ENCODE data around the gene SETD2. TPM values are rescaled to one million over a fixed set of nuclear protein-coding genes. Genes with fewer than 3 reads are reported as not detected.
"Not testable (repeated sequence)": the region's sequence is repeated elsewhere in the genome, so short reads cannot be mapped to it uniquely, and the experiment has no call there.

The SETD2 gene, protein sequence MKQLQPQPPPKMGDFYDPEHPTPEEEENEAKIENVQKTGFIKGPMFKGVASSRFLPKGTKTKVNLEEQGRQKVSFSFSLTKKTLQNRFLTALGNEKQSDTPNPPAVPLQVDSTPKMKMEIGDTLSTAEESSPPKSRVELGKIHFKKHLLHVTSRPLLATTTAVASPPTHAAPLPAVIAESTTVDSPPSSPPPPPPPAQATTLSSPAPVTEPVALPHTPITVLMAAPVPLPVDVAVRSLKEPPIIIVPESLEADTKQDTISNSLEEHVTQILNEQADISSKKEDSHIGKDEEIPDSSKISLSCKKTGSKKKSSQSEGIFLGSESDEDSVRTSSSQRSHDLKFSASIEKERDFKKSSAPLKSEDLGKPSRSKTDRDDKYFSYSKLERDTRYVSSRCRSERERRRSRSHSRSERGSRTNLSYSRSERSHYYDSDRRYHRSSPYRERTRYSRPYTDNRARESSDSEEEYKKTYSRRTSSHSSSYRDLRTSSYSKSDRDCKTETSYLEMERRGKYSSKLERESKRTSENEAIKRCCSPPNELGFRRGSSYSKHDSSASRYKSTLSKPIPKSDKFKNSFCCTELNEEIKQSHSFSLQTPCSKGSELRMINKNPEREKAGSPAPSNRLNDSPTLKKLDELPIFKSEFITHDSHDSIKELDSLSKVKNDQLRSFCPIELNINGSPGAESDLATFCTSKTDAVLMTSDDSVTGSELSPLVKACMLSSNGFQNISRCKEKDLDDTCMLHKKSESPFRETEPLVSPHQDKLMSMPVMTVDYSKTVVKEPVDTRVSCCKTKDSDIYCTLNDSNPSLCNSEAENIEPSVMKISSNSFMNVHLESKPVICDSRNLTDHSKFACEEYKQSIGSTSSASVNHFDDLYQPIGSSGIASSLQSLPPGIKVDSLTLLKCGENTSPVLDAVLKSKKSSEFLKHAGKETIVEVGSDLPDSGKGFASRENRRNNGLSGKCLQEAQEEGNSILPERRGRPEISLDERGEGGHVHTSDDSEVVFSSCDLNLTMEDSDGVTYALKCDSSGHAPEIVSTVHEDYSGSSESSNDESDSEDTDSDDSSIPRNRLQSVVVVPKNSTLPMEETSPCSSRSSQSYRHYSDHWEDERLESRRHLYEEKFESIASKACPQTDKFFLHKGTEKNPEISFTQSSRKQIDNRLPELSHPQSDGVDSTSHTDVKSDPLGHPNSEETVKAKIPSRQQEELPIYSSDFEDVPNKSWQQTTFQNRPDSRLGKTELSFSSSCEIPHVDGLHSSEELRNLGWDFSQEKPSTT (N-terminal part only)
- polyA plus RNA-seq (2011; rRNA removed) = 25.9 and 30.8 TPM in 2 replicates
- 41.1 and 57.5 TPM in 2 replicates for polyA minus RNA-seq (2011; rRNA and poly(A)+ RNA removed)

DNA sequence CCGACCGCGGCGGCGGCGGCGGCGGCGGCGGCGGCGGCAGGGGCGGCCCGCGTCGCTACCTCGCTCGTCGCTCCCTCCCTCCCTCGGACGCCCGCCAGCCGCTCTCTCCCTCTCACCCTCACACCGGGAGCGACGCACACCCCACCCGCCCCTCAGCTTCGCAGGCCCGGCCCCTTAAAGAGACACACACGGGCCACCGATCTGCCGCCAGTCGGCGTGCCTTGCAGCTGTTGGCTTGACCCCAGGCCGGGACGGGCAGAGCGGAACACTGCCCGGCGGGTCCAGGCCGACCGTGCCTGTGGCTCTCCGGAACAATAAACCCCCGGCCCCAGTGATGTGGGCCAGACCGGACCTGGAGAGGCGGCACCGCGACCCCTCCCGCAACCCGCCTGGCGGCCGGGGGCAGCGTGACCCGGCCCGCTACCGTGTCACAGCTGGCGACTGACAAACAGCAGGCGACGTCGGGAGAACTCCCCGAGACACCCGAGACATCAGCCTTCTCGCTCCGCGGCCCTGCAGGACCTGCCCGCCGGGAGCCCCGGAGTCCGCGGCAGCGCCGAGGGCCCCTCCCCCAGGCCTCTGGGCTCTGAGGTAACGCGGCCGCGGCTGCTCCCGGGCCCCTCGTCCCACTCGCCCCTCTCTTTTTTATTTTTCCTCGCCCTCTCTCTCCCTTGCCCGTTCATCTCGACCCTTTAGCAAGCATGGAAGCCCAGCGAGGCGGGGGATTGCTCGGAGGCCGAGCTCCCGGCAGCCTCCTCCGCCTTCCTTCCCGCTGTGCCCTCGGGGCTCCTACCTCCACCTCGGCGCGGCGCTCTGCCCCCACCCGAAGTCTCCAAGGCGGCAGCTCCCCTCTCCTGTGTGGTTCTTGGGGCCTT is at the start of gene SETD2:
Gene SETD2 (minus strand): TSS at position 107 of the 875 bp plus-strand sequence. CDS start 189 bp downstream, outside the sequence.
- POLR2A ChIA-PET = interaction anchor here (0.6 to 2.6 kb wide), 7 partner anchors 51 to 216 kb away, joined by 3 to 10 read pairs (median 5); partner anchors contain the start of genes CCDC12 and PTPN23
- CTCF ChIA-PET = interaction anchor here (0.6 to 2.7 kb wide), 5 partner anchors 24 to 683 kb away, joined by 3 to 11 read pairs (median 3); no protein-coding TSS in a partner anchor

DNA sequence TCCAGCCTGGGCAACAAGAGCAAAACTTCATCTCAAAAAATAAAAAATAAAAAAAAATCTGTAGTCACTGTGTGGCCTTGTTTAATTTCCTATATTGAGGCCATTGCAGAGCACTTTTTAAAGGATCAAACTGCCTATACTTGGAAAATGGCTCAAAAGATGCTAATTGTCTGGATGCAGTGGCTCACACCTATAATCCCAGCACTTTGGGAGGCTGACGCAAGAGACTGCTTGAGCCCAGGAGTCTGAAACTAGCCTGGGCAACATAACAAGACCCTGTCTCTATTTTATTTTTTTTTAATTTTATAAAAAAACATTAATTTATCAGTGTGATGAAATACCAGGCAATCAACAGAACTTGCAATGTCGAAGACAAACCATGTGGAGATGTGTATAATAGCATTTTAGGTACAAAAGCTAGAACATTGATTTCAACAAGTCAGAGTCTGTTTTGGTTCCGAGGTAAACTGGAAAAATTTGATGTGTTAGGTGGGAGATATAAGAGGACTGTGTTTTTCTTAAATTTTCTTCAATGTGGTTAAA is 47.0 kb upstream of the SETD2 start:
- ChIA-PET POLR2A (no interaction called here), CTCF (no interaction called here)
- Histone ChIP-seq H3K4me3 (ENCODE audit: low read depth, low read length) (no peak overlapping the region), H3K27ac (ENCODE audit: low read depth, low read length) (no peak overlapping the region), H3K27me3 (ENCODE audit: control insufficient read depth, insufficient read depth, low read length) (no peaks in the 10 kb centered on the region), H3K9me3 (ENCODE audit: control insufficient read depth, insufficient read depth, low read length) (no peaks in the 10 kb centered on the region)
- no peak for DNase-seq (ENCODE audit: low read depth, low spot score)
- TF ChIP-seq, protein P1, sequence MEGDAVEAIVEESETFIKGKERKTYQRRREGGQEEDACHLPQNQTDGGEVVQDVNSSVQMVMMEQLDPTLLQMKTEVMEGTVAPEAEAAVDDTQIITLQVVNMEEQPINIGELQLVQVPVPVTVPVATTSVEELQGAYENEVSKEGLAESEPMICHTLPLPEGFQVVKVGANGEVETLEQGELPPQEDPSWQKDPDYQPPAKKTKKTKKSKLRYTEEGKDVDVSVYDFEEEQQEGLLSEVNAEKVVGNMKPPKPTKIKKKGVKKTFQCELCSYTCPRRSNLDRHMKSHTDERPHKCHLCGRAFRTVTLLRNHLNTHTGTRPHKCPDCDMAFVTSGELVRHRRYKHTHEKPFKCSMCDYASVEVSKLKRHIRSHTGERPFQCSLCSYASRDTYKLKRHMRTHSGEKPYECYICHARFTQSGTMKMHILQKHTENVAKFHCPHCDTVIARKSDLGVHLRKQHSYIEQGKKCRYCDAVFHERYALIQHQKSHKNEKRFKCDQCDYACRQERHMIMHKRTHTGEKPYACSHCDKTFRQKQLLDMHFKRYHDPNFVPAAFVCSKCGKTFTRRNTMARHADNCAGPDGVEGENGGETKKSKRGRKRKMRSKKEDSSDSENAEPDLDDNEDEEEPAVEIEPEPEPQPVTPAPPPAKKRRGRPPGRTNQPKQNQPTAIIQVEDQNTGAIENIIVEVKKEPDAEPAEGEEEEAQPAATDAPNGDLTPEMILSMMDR (IDR thresholded peaks at IDR 0.05; ENCODE audit: low read depth, low read length) = no peak

More for the DNA sequence above, at the start of gene SETD2:
- Histone ChIP-seq H3K9me3 (ENCODE audit: control insufficient read depth, insufficient read depth, low read length) (no peaks in the 10 kb centered on the region; the same call in 1 of the 2 replicates), H3K27ac (ENCODE audit: low read depth, low read length) (peak within 1 kb of the TSS; percentile 75), H3K4me3 (ENCODE audit: low read depth, low read length) (peak within 1 kb of the TSS; percentile 77), H3K27me3 (ENCODE audit: control insufficient read depth, insufficient read depth, low read length) (no peaks in the 10 kb centered on the region)
- DNase-seq (ENCODE audit: low read depth, low spot score) = peak; percentile 69
- TF ChIP-seq, protein P1 (IDR thresholded peaks at IDR 0.05; ENCODE audit: low read depth, low read length) = peak; percentile 31

DNA sequence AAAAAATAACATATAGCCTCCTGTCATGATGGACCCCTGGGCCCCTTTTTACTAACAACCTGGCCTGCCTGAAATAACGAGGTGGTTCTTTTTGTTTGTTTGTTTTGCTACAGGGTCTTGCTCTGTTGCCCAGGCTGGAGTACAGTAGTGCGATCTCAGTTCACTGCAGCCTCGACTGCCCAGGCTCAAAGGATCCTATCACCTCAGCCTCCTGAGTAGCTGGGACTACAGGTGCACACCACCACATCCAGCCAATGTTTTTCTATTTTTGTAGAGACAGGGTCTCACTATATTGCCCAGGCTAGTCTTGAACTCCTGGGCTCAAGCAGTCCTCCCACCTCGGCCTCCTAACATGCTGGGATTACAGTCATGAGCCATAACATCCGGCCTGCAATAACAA is 42.1 kb upstream of the SETD2 start:
- CTCF ChIA-PET; DNase-seq (ENCODE audit: low read depth, low spot score); POLR2A ChIA-PET; H3K4me3 ChIP-seq (ENCODE audit: low read depth, low read length); H3K27ac ChIP-seq (ENCODE audit: low read depth, low read length); H3K27me3 ChIP-seq (ENCODE audit: control insufficient read depth, insufficient read depth, low read length); H3K9me3 ChIP-seq (ENCODE audit: control insufficient read depth, insufficient read depth, low read length): not testable (repeated sequence)

DNA sequence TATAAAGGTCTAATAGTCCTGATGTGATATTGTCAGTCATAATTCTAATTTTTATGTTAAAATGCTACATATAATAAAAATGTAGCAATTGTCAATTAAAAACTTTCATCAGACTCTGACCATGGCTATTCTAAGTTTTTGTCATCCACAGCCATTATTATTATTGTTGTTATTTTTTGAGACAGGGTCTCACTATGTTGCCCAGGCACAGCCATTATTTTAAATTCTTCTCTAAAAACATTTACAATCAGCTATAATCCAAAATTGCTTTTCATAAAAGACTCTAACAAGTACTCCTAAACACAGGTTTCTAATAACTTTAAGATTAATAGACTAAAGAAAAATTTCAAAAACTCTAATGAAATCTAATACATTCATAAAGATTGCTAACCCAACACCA is 41.0 kb upstream of the SETD2 start:
- TF ChIP-seq, protein P1 (IDR thresholded peaks at IDR 0.05; ENCODE audit: low read depth, low read length) = no peak
- DNase-seq (ENCODE audit: low read depth, low spot score) = no peak
- no peak overlapping the region for H3K27ac ChIP-seq (ENCODE audit: low read depth, low read length)
- POLR2A ChIA-PET = no interaction called here
- H3K9me3 ChIP-seq (ENCODE audit: control insufficient read depth, insufficient read depth, low read length) = no peaks in the 10 kb centered on the region
- CTCF ChIA-PET = no interaction called here
- no peaks in the 10 kb centered on the region for H3K27me3 ChIP-seq (ENCODE audit: control insufficient read depth, insufficient read depth, low read length)
- H3K4me3 ChIP-seq (ENCODE audit: low read depth, low read length) = no peak overlapping the region
